ENCODE data around the gene EPHA6. TPM values are rescaled to one million over a fixed set of nuclear protein-coding genes. Genes with fewer than 3 reads are reported as not detected.

The EPHA6 gene
- total and polyA plus RNA-seq, 2 donors (not counting 3 experiments of a cell fraction or from before 2014, with no cell fraction given) = not detected

- H3K4me2 ChIP-seq (ENCODE audit: insufficient read depth, low read length) = no peak overlapping the region
- no peak for FAIRE-seq
- H3K36me3 ChIP-seq (ENCODE audit: control insufficient read depth in 2 of 2, extremely low read depth in 1 of 2, insufficient read depth in 2 of 2, low read length in 2 of 2) = no peaks in the 10 kb centered on the region
- H3K4me3 ChIP-seq (replicated peaks in 1 of 3; ENCODE audit: insufficient read depth in 1 of 3, low read depth in 1 of 3, low read length in 3 of 3) = no peak overlapping the region
- H3K9ac ChIP-seq (replicated peaks; ENCODE audit: extremely low read depth, insufficient read depth, low read length) = no peak overlapping the region
- ChIA-PET POLR2A (no interaction called here), CTCF (no interaction called here)
- no TSS peak for BruUV-seq (replicated peaks)
- no peaks in the 10 kb centered on the region for H4K20me1 ChIP-seq (replicated peaks; ENCODE audit: control insufficient read depth, extremely low read depth, insufficient read depth, low read length)
- H2AFZ ChIP-seq (ENCODE audit: low read depth, low read length) = no peak overlapping the region
- DNase-seq (ENCODE audit: low read depth, low spot score) = no peak
- no peaks in the 10 kb centered on the region for H3K9me3 ChIP-seq (replicated peaks; ENCODE audit: control insufficient read depth, insufficient read depth, low read length)
- dilution Hi-C loops (cut with MboI; ENCODE audit: extremely low pct_ligation_motif_present, low sequenced_read_pairs) (no loop called here), intact Hi-C loops (cut with micrococcal nuclease) (no loop called here)
- no peaks in the 10 kb centered on the region for H3K79me2 ChIP-seq (ENCODE audit: control insufficient read depth, insufficient read depth, low read length)
- H3K27ac ChIP-seq (ENCODE audit: insufficient read depth, low read depth, low read length) = no peak overlapping the region
- no peaks in the 10 kb centered on the region for H3K27me3 ChIP-seq (ENCODE audit: control insufficient read depth in 2 of 2, insufficient read depth in 2 of 2, low read length in 2 of 2)
- TF ChIP-seq MAX (IDR thresholded peaks at IDR 0.05; ENCODE audit: insufficient read depth, insufficient read length) (no peak), MYC (IDR thresholded peaks at IDR 0.05; ENCODE audit: low read depth, low read length) (no peak), POLR2A (IDR thresholded peaks at IDR 0.05; ENCODE audit: low read depth, low read length) (no peak), CTCF (IDR thresholded peaks at IDR 0.05; ENCODE audit: extremely low read depth in 1 of 2, insufficient read depth in 1 of 2, low read depth in 1 of 2, low read length in 2 of 2) (no peak), EZH2 (IDR thresholded peaks at IDR 0.05; ENCODE audit: borderline replicate concordance, low read depth, low read length, severe bottlenecking) (no peak), GATA2 (IDR thresholded peaks at IDR 0.05; ENCODE audit: insufficient read depth, insufficient read length, low read depth, low read length) (no peak), JUN (IDR thresholded peaks at IDR 0.05; ENCODE audit: borderline replicate concordance, insufficient read depth, insufficient read length, low read depth) (no peak), FOS (IDR thresholded peaks at IDR 0.05; ENCODE audit: borderline replicate concordance, insufficient read depth, low read length) (no peak), POLR2AphosphoS5 (IDR thresholded peaks at IDR 0.05; ENCODE audit: insufficient read depth, low read depth, low read length) (no peak)
- H3K9me1 ChIP-seq (replicated peaks; ENCODE audit: control insufficient read depth, extremely low read depth, insufficient read depth, low read length) = no peaks in the 10 kb centered on the region
- H3K4me1 ChIP-seq (ENCODE audit: control insufficient read depth, extremely low read depth, insufficient read depth, low read length) = no peaks in the 10 kb centered on the region
Measured at GRCh38 chr3:97340940-97341339, 526.5 kb downstream of the EPHA6 start.

All from endothelial cell of umbilical vein (primary cell).